GM10266 (cell line): ENCODE measurements around the gene PEAK1.
"Not testable (repeated sequence)": the region's sequence is repeated elsewhere in the genome, so short reads cannot be mapped to it uniquely, and the experiment has no call there.

Experiments
- DNase-seq: peaks from one replicate; pipeline ENCODE4 v3.0.0; 2012; ENCODE audit errors: extremely low spot score
- CTCF ChIP-seq: IDR thresholded peaks from 2 replicates; pipeline ENCODE4 v1.5.1; 2012; ENCODE audit warnings: mild to moderate bottlenecking, low read depth; ENCODE audit not compliant: control insufficient read depth, insufficient read depth; ENCODE audit errors: missing control alignments

PEAK1 gene

GRCh38 chr15:77282333-77282732 lies 137.6 kb downstream of the PEAK1 start:
- no peak for DNase-seq
- TF ChIP-seq CTCF, result no peak

- DNase-seq, result no peak
- TF ChIP-seq CTCF, result no peak
Measured at GRCh38 chr15:77276943-77277342, 143.0 kb downstream of the PEAK1 start.

DNA sequence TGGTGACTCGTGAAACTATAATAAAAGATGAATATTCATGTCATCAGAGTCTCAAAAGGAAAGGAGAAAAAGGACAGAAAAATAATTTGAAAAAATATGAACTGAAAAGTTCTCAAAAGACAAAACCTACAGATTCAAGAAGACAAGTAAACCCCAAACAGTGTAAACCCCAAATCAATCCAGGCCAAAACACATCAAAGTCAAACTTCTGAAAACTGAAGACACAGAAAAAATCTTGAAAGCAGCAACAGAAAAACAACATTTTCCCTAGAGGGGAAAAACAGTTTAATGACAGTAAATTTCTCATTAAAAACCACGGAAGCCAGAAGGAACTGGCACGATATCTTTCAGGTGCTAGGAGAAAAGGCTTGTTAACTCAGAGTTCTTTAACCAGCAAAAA lies 143.8 kb downstream of the PEAK1 start:
- no peak for TF ChIP-seq CTCF
- no peak for DNase-seq

- not testable (repeated sequence) for DNase-seq
Measured at GRCh38 chr15:77273136-77273535, 146.8 kb downstream of the PEAK1 start.

DNA sequence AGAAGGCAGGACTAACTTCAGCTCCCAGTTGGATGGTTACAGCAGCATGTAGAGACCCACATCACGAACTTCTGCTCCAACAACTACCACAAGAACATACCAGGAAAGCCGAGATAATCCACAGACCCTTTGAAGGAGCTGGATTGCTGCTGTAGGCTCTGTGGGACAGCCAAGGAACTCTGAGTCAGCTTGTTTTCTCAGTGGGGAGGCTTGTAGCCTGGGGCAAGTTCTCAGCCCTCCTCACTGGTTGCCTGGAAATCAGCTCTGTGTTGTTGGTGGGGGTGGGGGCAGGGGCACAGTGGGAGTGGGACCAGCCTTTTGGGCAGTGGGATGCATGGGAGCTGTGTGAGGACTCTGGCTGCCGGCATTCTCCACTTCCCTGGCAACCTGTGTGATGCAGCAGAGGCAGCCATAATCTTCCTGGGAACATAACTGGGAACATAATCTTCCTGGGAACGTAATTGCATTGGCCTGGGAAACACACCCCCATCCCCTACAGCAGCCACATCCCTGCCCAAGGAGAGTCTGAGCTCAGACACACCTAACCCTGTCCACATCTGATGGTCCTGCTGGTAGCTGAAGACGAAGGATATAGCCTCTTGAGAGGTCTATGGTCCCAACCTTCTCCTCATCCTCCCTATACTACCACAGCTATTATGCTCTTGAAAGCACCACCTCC lies 153.1 kb downstream of the PEAK1 start:
- no peak for TF ChIP-seq CTCF
- no peak for DNase-seq

GRCh38 chr15:77255385-77255784 lies 164.5 kb downstream of the PEAK1 start:
- no peak for DNase-seq
- TF ChIP-seq CTCF, result no peak

GRCh38 chr15:77251662-77252061 lies 168.2 kb downstream of the PEAK1 start:
- DNase-seq, result no peak
- TF ChIP-seq CTCF, result no peak

GRCh38 chr15:77247116-77247515 lies 172.8 kb downstream of the PEAK1 start:
- no peak for DNase-seq
- no peak for TF ChIP-seq CTCF
